T-helper 22 cell (primary cell): ENCODE measurements around the gene DPYSL4.
"Not testable (repeated sequence)": the region's sequence is repeated elsewhere in the genome, so short reads cannot be mapped to it uniquely, and the experiment has no call there.

Experiments
- DNase-seq: peaks from one replicate; pipeline ENCODE4 v3.0.0-alpha.2; 2020; ENCODE audit warnings: low read depth

DPYSL4 gene

GRCh38 chr10:132149917-132150316, 36.8 kb upstream of the DPYSL4 start:
- no peak for DNase-seq

GRCh38 chr10:132150777-132151176, 36.0 kb upstream of the DPYSL4 start:
- DNase-seq = no peak

- no peak for DNase-seq
These were observed 35.3 kb upstream of the DPYSL4 start for GRCh38 chr10:132151286-132151950.

- DNase-seq = no peak
These were observed 34.7 kb upstream of the DPYSL4 start for GRCh38 chr10:132151951-132152505.

- DNase-seq = no peak
These were observed 33.7 kb upstream of the DPYSL4 start for GRCh38 chr10:132152896-132153580.

GRCh38 chr10:132153616-132154217, 33.0 kb upstream of the DPYSL4 start:
- DNase-seq = no peak

GRCh38 chr10:132154440-132154839, 32.3 kb upstream of the DPYSL4 start:
- no peak for DNase-seq

- no peak for DNase-seq
These were observed 31.8 kb upstream of the DPYSL4 start for GRCh38 chr10:132154931-132155330.

GRCh38 chr10:132155723-132156381, 30.9 kb upstream of the DPYSL4 start:
- no peak for DNase-seq

GRCh38 chr10:132156382-132156781, 30.4 kb upstream of the DPYSL4 start:
- DNase-seq = no peak

GRCh38 chr10:132157101-132157500, 29.6 kb upstream of the DPYSL4 start:
- DNase-seq = no peak

GRCh38 chr10:132158122-132158741, 28.5 kb upstream of the DPYSL4 start:
- peak; percentile 21 for DNase-seq

- peak; percentile 65 for DNase-seq
These were observed 27.9 kb upstream of the DPYSL4 start for GRCh38 chr10:132158823-132159222.

GRCh38 chr10:132159302-132160230, 27.2 kb upstream of the DPYSL4 start:
- DNase-seq = peak; percentile 64

GRCh38 chr10:132160231-132160630, 26.5 kb upstream of the DPYSL4 start:
- not testable (repeated sequence) for DNase-seq

- DNase-seq = peak; percentile 47
These were observed 25.7 kb upstream of the DPYSL4 start for GRCh38 chr10:132160834-132161622.

GRCh38 chr10:132162021-132162531, 24.7 kb upstream of the DPYSL4 start:
- no peak for DNase-seq

- DNase-seq = no peak
These were observed 24.0 kb upstream of the DPYSL4 start for GRCh38 chr10:132162590-132163277.

- DNase-seq = no peak
These were observed 23.4 kb upstream of the DPYSL4 start for GRCh38 chr10:132163278-132163765.
